H1 (cell line): ENCODE data around the gene A3GALT2. TPM values are rescaled to one million over a fixed set of nuclear protein-coding genes. Genes with fewer than 3 reads are reported as not detected.

Experiments
- CTCF ChIA-PET: fragments of 300-600 bp; sonication (Branson Sonifier 250); formaldehyde crosslinking; loops from one replicate; lab custom pipeline; 2021; ENCODE audit not compliant: partially characterized antibody; lab: Charles Lee
- POLR2A ChIA-PET: fragments of 300-600 bp; sonication (Branson Sonifier 250); formaldehyde crosslinking; loops from one replicate; lab custom pipeline; 2021; ENCODE audit warnings: inconsistent platforms; ENCODE audit not compliant: partially characterized antibody; lab: Charles Lee
- DNase-seq, 2 experiments: peaks; one replicate each; pipeline versions ENCODE4 v3.0.0 to v3.0.0-alpha.2; 2010 to 2022; ENCODE audit warnings: low spot score in 2 of 2, low read depth in 1 of 2, mixed read lengths in 1 of 2
- FAIRE-seq: peaks from 2 replicates; lab custom pipeline; 2011; peaks lifted over from hg19 to GRCh38; lab: Jason Lieb, UNC
- H2AFZ ChIP-seq: 2 replicates; pipeline ENCODE4 v1.8.1; 2012; ENCODE audit warnings: low read length, inconsistent platforms
- H2AK5ac ChIP-seq: 2 replicates; pipeline ENCODE4 v1.6.1; 2013; ENCODE audit warnings: low read depth, low read length
- H2BK120ac ChIP-seq: replicated peaks from 2 replicates; pipeline ENCODE3; 2013; ENCODE audit warnings: low read depth, low read length, inconsistent platforms
- H2BK12ac ChIP-seq: 2 replicates; pipeline ENCODE4 v1.6.1; 2013; ENCODE audit warnings: low read depth, low read length
- H2BK15ac ChIP-seq: 2 replicates; pipeline ENCODE4 v1.6.1; 2013; ENCODE audit warnings: low read length
- H2BK20ac ChIP-seq: 2 replicates; pipeline ENCODE4 v1.6.1; 2013; ENCODE audit warnings: low read length
- H2BK5ac ChIP-seq: 2 replicates; pipeline ENCODE4 v1.6.1; 2013; ENCODE audit warnings: low read depth, low read length
- H3K14ac ChIP-seq: 2 replicates; pipeline ENCODE4 v1.6.1; 2013; ENCODE audit warnings: inconsistent platforms; ENCODE audit not compliant: insufficient read length
- H3K18ac ChIP-seq: 2 replicates; pipeline ENCODE4 v1.6.1; 2013; ENCODE audit warnings: low read length; ENCODE audit errors: extremely low read depth
- H3K23ac ChIP-seq: 2 replicates; pipeline ENCODE4 v1.6.1; 2013; ENCODE audit warnings: inconsistent platforms; ENCODE audit not compliant: insufficient read length
- H3K23me2 ChIP-seq: 2 replicates; pipeline ENCODE4 v1.6.1; 2013; ENCODE audit warnings: low read depth, low read length
- H3K27ac ChIP-seq: 2 replicates; pipeline ENCODE4 v1.6.1; 2011; ENCODE audit warnings: low read depth, low read length, inconsistent platforms
- H3K27me3 ChIP-seq, 4 experiments: replicated peaks in 1 of 4; 1 replicate in 1 of 4; 2 replicates in 3 of 4; pipeline versions ENCODE4 v1.6.1 to v1.8.1; 2011 to 2013; ENCODE audit warnings: low read length in 3 of 4, mild to moderate bottlenecking in 3 of 4, inconsistent platforms in 2 of 4, mixed read lengths in 2 of 4, moderate library complexity in 1 of 4; ENCODE audit not compliant: control insufficient read depth in 3 of 4, insufficient read depth in 3 of 4; ENCODE audit errors: extremely low read depth in 1 of 4
- H3K36me3 ChIP-seq, 4 experiments: 2 replicates each; pipeline versions ENCODE4 v1.6.1 to v1.8.1; 2011 to 2013; ENCODE audit warnings: mild to moderate bottlenecking in 4 of 4, low read length in 3 of 4, moderate library complexity in 2 of 4, control low read depth in 1 of 4, inconsistent platforms in 1 of 4; ENCODE audit not compliant: insufficient read depth in 4 of 4, control insufficient read depth in 2 of 4
- H3K4ac ChIP-seq: replicated peaks from 2 replicates; pipeline ENCODE3; 2013; ENCODE audit warnings: low read length, low read depth, mixed read lengths, inconsistent platforms; ENCODE audit not compliant: insufficient read length
- H3K4me1 ChIP-seq, 4 experiments: replicated peaks in 1 of 4; 1 replicate in 1 of 4; 2 replicates in 3 of 4; pipeline versions ENCODE4 v1.6.1 to v1.8.1; 2011 to 2013; ENCODE audit warnings: low read length in 3 of 4, inconsistent platforms in 2 of 4, mixed read lengths in 1 of 4; ENCODE audit not compliant: insufficient read depth in 4 of 4, control insufficient read depth in 3 of 4
- H3K4me2 ChIP-seq, 2 experiments: 2 replicates each; pipeline versions ENCODE4 v1.6.1 to v1.8.1; 2011 to 2013; ENCODE audit warnings: low read depth in 2 of 2, low read length in 2 of 2, control low read depth in 1 of 2, inconsistent platforms in 1 of 2, mild to moderate bottlenecking in 1 of 2; ENCODE audit not compliant: insufficient read depth in 1 of 2
- H3K4me3 ChIP-seq, 4 experiments: fragments of 200-600, 300-600 bp in 1 of 4; sonication (generic), shearing (Covaris generic), sonication (Bioruptor Twin) in 1 of 4; 2 replicates each; pipeline versions ENCODE4 v1.5.1 to v1.8.1; 2011 to 2016; ENCODE audit warnings: low read length in 4 of 4, low read depth in 3 of 4, control low read depth in 2 of 4, inconsistent platforms in 2 of 4, mild to moderate bottlenecking in 2 of 4, mixed read lengths in 1 of 4, moderate library complexity in 1 of 4; ENCODE audit not compliant: insufficient read depth in 2 of 4; ENCODE audit errors: extremely low read depth in 1 of 4
- H3K56ac ChIP-seq: replicated peaks from 2 replicates; pipeline ENCODE3; 2013; ENCODE audit warnings: low read depth, mild to moderate bottlenecking, mixed read lengths, low read length, inconsistent platforms; ENCODE audit not compliant: insufficient read length
- H3K79me1 ChIP-seq: 2 replicates; pipeline ENCODE4 v1.6.1; 2013; ENCODE audit warnings: low read depth, low read length, control low read depth
- H3K79me2 ChIP-seq, 2 experiments: 2 replicates each; pipeline versions ENCODE4 v1.6.1 to v1.8.1; 2012 to 2013; ENCODE audit warnings: low read length in 2 of 2, mild to moderate bottlenecking in 2 of 2, inconsistent platforms in 1 of 2; ENCODE audit not compliant: insufficient read depth in 2 of 2, control insufficient read depth in 1 of 2
- H3K9ac ChIP-seq, 4 experiments: replicated peaks in 1 of 4; 1 replicate in 1 of 4; 2 replicates in 3 of 4; pipeline versions ENCODE4 v1.6.1 to v1.8.1; 2011 to 2013; ENCODE audit warnings: low read depth in 3 of 4, low read length in 3 of 4, control low read depth in 2 of 4, mild to moderate bottlenecking in 2 of 4, moderate library complexity in 2 of 4, inconsistent platforms in 1 of 4; ENCODE audit errors: extremely low read depth in 1 of 4
- H3K9me3 ChIP-seq, 2 experiments: 2 replicates each; pipeline versions ENCODE4 v1.6.1 to v1.8.1; 2012 to 2013; ENCODE audit warnings: mild to moderate bottlenecking in 2 of 2, moderate library complexity in 2 of 2, control low read depth in 1 of 2, inconsistent platforms in 1 of 2, low read depth in 1 of 2, low read length in 1 of 2, mixed read lengths in 1 of 2; ENCODE audit not compliant: insufficient read depth in 2 of 2
- H4K20me1 ChIP-seq, 2 experiments: replicated peaks in 1 of 2; 2 replicates each; pipeline versions ENCODE3 to v1.8.1; 2011 to 2013; ENCODE audit warnings: inconsistent platforms in 2 of 2, low read length in 2 of 2, mild to moderate bottlenecking in 1 of 2; ENCODE audit not compliant: insufficient read depth in 2 of 2, control insufficient read depth in 1 of 2
- H4K5ac ChIP-seq: 2 replicates; pipeline ENCODE4 v1.6.1; 2013; ENCODE audit warnings: low read length, low read depth, mixed read lengths, inconsistent platforms; ENCODE audit not compliant: insufficient read length
- H4K8ac ChIP-seq: 2 replicates; pipeline ENCODE4 v1.8.0; 2013; ENCODE audit warnings: mild to moderate bottlenecking, moderate library complexity, low read length, inconsistent platforms; ENCODE audit not compliant: insufficient read depth; ENCODE audit errors: extremely low read depth
- H4K91ac ChIP-seq: replicated peaks from 2 replicates; pipeline ENCODE3; 2013; ENCODE audit warnings: low read length, mixed read lengths, inconsistent platforms; ENCODE audit not compliant: insufficient read length
- BCL11A ChIP-seq, 2 experiments: IDR thresholded peaks; one replicate each; pipeline ENCODE4 v1.6.1; 2011; ENCODE audit warnings: low read depth in 2 of 2, low read length in 2 of 2, mild to moderate bottlenecking in 2 of 2
- CREB1 ChIP-seq: IDR thresholded peaks from 2 replicates; pipeline ENCODE4 v1.6.1; 2012; ENCODE audit warnings: inconsistent platforms
- EZH2 ChIP-seq: fragments of 200-600 bp; sonication (generic); IDR thresholded peaks from 2 replicates; pipeline ENCODE4 v1.7.1; 2012; ENCODE audit warnings: low read depth, mild to moderate bottlenecking, moderate library complexity, low read length, inconsistent platforms; ENCODE audit not compliant: severe bottlenecking
- JUN ChIP-seq: IDR thresholded peaks from 2 replicates; pipeline ENCODE4 v1.6.1; 2011; ENCODE audit warnings: low read depth, mild to moderate bottlenecking, improper control_type of control experiment, low read length
- JUND ChIP-seq: IDR thresholded peaks from 2 replicates; pipeline ENCODE4 v1.6.1; 2011; ENCODE audit warnings: mild to moderate bottlenecking, improper control_type of control experiment, low read length
- MAFK ChIP-seq: IDR thresholded peaks from 2 replicates; pipeline ENCODE4 v1.6.1; 2012; ENCODE audit warnings: low read depth, mild to moderate bottlenecking, improper control_type of control experiment, low read length
- POLR2A ChIP-seq, 2 experiments: IDR thresholded peaks; 1 replicate in 1 of 2; 2 replicates in 1 of 2; pipeline ENCODE4 v1.6.1; 2011; ENCODE audit warnings: low read depth in 2 of 2, low read length in 2 of 2, mild to moderate bottlenecking in 2 of 2; ENCODE audit errors: control extremely low read depth in 1 of 2
- RBBP5 ChIP-seq: IDR thresholded peaks from 2 replicates; pipeline ENCODE4 v1.7.1; 2012; ENCODE audit warnings: low read depth, mild to moderate bottlenecking, inconsistent platforms, low read length, moderate library complexity, borderline replicate concordance
- RFX5 ChIP-seq: IDR thresholded peaks from 2 replicates; pipeline ENCODE4 v1.6.1; 2011; ENCODE audit warnings: low read depth, low read length, improper control_type of control experiment, borderline replicate concordance
- RNF2 ChIP-seq: fragments of 200-900, 300-1000 bp; sonication (generic); IDR thresholded peaks from 2 replicates; pipeline ENCODE4 v1.7.1; 2016; ENCODE audit warnings: borderline replicate concordance, low read depth, mild to moderate bottlenecking, antibody characterized with exemption, low read length; ENCODE audit not compliant: poor library complexity, severe bottlenecking; ENCODE audit errors: missing control alignments
- RXRA ChIP-seq: IDR thresholded peaks from 2 replicates; pipeline ENCODE4 v1.6.1; 2011; ENCODE audit warnings: low read depth, mild to moderate bottlenecking, low read length, moderate library complexity; ENCODE audit not compliant: insufficient read depth
- SIN3A ChIP-seq, 2 experiments: IDR thresholded peaks in 1 of 2; conservative IDR thresholded peaks in 1 of 2; 2 replicates each; pipeline ENCODE4 v1.6.1; 2011 to 2012; ENCODE audit warnings: low read length in 2 of 2, improper control_type of control experiment in 1 of 2, low read depth in 1 of 2, mild to moderate bottlenecking in 1 of 2
- SIRT6 ChIP-seq: IDR thresholded peaks from one replicate; pipeline ENCODE4 v1.7.1; 2012; ENCODE audit warnings: low read length, inconsistent platforms
- SP4 ChIP-seq: IDR thresholded peaks from 2 replicates; pipeline ENCODE4 v1.6.1; 2012; ENCODE audit warnings: low read length, inconsistent platforms
- TEAD4 ChIP-seq: IDR thresholded peaks from 2 replicates; pipeline ENCODE4 v1.6.1; 2012; ENCODE audit warnings: low read depth, low read length, inconsistent platforms, mixed read lengths
- WGBS, 2 experiments: shearing (Covaris generic) in 1 of 2; methylation state at CpG; one replicate each; pipeline versions ENCODE4 v1.1.6 to v1.1.7; 2013 to 2015; ENCODE audit warnings: low lambda C conversion rate in 2 of 2, mixed read lengths in 2 of 2, inconsistent platforms in 1 of 2, low coverage in 1 of 2, missing lambda C conversion rate in 1 of 2; ENCODE audit not compliant: insufficient replicate concordance in 2 of 2, insufficient coverage in 1 of 2, insufficient read length in 1 of 2; ENCODE audit errors: extremely low coverage in 1 of 2, missing lambda C conversion rate in 1 of 2; 5-methylcytosine and 5-hydroxymethylcytosine counted together
- polyA plus RNA-seq, 7 experiments: library from polyadenylated mRNA; depleted of rRNA in 3 of 7; stranded (reverse) in 5 of 7; unstranded in 2 of 7; fragments of >200 nt in 5 of 7; fragments of 200-250 nt in 2 of 7; gene quantifications; 1 replicate in 5 of 7; 2 replicates in 1 of 7; 4 replicates in 1 of 7; pipeline versions ENCODE4 v1.2.1 to v1.2.3, GENCODE V29; 2011 to 2013; ENCODE audit warnings: missing spikeins in 2 of 7, mixed read lengths in 2 of 7
- total RNA-seq: library from RNA; stranded (reverse); fragmentation: NEBNext Ultra II Directional; extraction: Animal tissue kit (Norgen Biotek cat#: 25700); gene quantifications from 2 replicates; pipeline ENCODE4 v1.2.1, GENCODE V29; 2021

Gene A3GALT2
- total and polyA plus RNA-seq, 2 of the 8 experiments (the other 6 are each of a cell fraction or from before 2014, with no cell fraction given), result not detected

DNA sequence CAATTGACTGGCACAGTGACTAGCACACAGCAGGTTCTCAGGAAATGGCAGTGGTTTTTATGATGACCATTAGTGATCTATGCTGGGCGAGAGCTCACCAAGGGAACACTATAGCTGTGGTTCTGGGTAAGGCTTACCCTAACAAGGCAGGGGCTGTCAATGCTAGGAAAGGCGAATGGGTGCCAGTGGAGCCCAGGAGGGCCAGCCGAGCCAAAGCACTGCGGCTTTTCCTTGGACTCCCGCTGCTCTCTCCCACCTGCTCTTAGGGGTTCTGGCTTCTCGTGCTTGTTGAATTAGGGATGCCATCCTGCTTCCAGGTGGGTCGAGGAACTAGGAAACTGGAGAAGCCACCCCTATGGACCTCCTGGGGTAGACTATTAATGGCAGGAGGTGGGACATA is 10.0 kb upstream of the A3GALT2 start:
- no peaks in the 10 kb centered on the region for H3K79me2 ChIP-seq
- CTCF ChIA-PET, result interaction anchor here (0.8 to 5.0 kb wide), 5 partner anchors 8 to 283 kb away, joined by 3 to 36 read pairs (median 4); no protein-coding TSS in a partner anchor
- TF ChIP-seq JUN (no peak), RXRA (no peak), JUND (no peak), CREB1 (no peak), SIRT6 (no peak), RNF2 (no peak), SIN3A (conservative IDR thresholded peaks at IDR 0.05 in 1 of 2, IDR thresholded peaks at IDR 0.05 in 1 of 2; ENCODE audit: low read depth in 1 of 2, low read length in 2 of 2) (no peak), BCL11A (IDR thresholded peaks at IDR 0.05; ENCODE audit: low read depth in 2 of 2, low read length in 2 of 2) (no peak), EZH2 (no peak), POLR2A (IDR thresholded peaks at IDR 0.05; ENCODE audit: control extremely low read depth in 1 of 2, low read depth in 2 of 2, low read length in 2 of 2) (no peak), RFX5 (no peak), SP4 (no peak), TEAD4 (no peak), RBBP5 (no peak), MAFK (no peak)

More for the DNA sequence above, 10.0 kb upstream of the A3GALT2 start:
- H3K4me3 ChIP-seq, result no peak overlapping the region
- H2AK5ac ChIP-seq, result no peak overlapping the region
- H3K4me1 ChIP-seq, result peaks cover 0 to 3% (median 0%) of the 10 kb centered on the region in 4 experiments; a peak in 1 of 7 replicates
- no peak overlapping the region for H3K4me2 ChIP-seq
- H3K9ac ChIP-seq, result no peak overlapping the region
- H3K27ac ChIP-seq, result no peak overlapping the region
- no peak overlapping the region for H3K56ac ChIP-seq
- H3K9me3 ChIP-seq, result no peaks in the 10 kb centered on the region
- H3K27me3 ChIP-seq, result no peaks in the 10 kb centered on the region
- no peaks in the 10 kb centered on the region for H3K23me2 ChIP-seq
- H4K20me1 ChIP-seq, result peaks cover 0 to 6% of the 10 kb centered on the region in 2 experiments
- no peaks in the 10 kb centered on the region for H3K79me1 ChIP-seq
- no peak overlapping the region for H2BK5ac ChIP-seq
- FAIRE-seq (no peak), DNase-seq (no peak)
- no peak overlapping the region for H4K91ac ChIP-seq
- no peak overlapping the region for H2BK12ac ChIP-seq
- POLR2A ChIA-PET, result no interaction called here
- H3K14ac ChIP-seq, result no peak overlapping the region
- no peak overlapping the region for H2BK20ac ChIP-seq
- H4K5ac ChIP-seq, result no peak overlapping the region
- H3K23ac ChIP-seq, result no peak overlapping the region
- H3K4ac ChIP-seq, result no peak overlapping the region
- H4K8ac ChIP-seq, result no peak overlapping the region; the same call in 1 of the 2 replicates
- H2AFZ ChIP-seq, result no peak overlapping the region
- H3K36me3 ChIP-seq, result peaks cover 0 to 9% (median 7%) of the 10 kb centered on the region in 4 experiments; a peak in 5 of 8 replicates
- no peak overlapping the region for H2BK15ac ChIP-seq
- no peak overlapping the region for H3K18ac ChIP-seq
- no peak overlapping the region for H2BK120ac ChIP-seq
- WGBS, 2 experiments, result 84% methylated on average over 7 of the region's 7 CpGs; no CpG with 5 or more reads in 1 of the 2 experiments
